ENCODE results near the gene SHROOM3. TPM values are rescaled to one million over a fixed set of nuclear protein-coding genes. Genes with fewer than 3 reads are reported as not detected.

Gene SHROOM3
- total and polyA plus RNA-seq, 2 donors from 2014 or later = 5.5 to 67.3 TPM

- intact Hi-C loops (cut with DNase I) = no loop called here
- H3K27me3 ChIP-seq (ENCODE audit: control insufficient read depth, insufficient read depth, low read length) = no peaks in the 10 kb centered on the region
- no peak overlapping the region for H3K9ac ChIP-seq (ENCODE audit: low read length in 3 of 3)
- TF ChIP-seq CTCF (IDR thresholded peaks at IDR 0.05; ENCODE audit: borderline replicate concordance, extremely low read depth, insufficient read depth) = no peak
- H3K36me3 ChIP-seq (ENCODE audit: control insufficient read depth in 2 of 3, insufficient read depth in 3 of 3, low read length in 3 of 3) = no peaks in the 10 kb centered on the region
- no peak overlapping the region for H3K27ac ChIP-seq (ENCODE audit: low read depth in 2 of 2, low read length in 2 of 2)
- H3K4me1 ChIP-seq (ENCODE audit: control insufficient read depth in 2 of 3, insufficient read depth in 2 of 3, low read depth in 1 of 3, low read length in 3 of 3) = peaks cover 0 to 5% (median 0%) of the 10 kb centered on the region in 3 donors
- H3K9me3 ChIP-seq (ENCODE audit: control insufficient read depth in 2 of 3, insufficient read depth in 1 of 3, low read length in 3 of 3) = no peaks in the 10 kb centered on the region
- FAIRE-seq = no peak
- no peak overlapping the region for H3K4me3 ChIP-seq (ENCODE audit: low read length in 3 of 3)
- DNase-seq = no peak
These were observed 365.9 kb downstream of the SHROOM3 start for GRCh38 chr4:76800902-76801301.

GRCh38 chr4:76801621-76802235 is 366.7 kb downstream of the SHROOM3 start:
- DNase-seq = peak in 3 of 5 donors; percentile 58 to 81 (median 66)
- intact Hi-C loops (cut with DNase I) = no loop called here
- FAIRE-seq = no peak
- Histone ChIP-seq H3K4me3 (ENCODE audit: low read length in 3 of 3) (no peak overlapping the region), H3K4me1 (ENCODE audit: control insufficient read depth in 2 of 3, insufficient read depth in 2 of 3, low read depth in 1 of 3, low read length in 3 of 3) (peaks cover 0 to 5% (median 0%) of the 10 kb centered on the region in 3 donors), H3K9ac (ENCODE audit: low read length in 3 of 3) (no peak overlapping the region), H3K27me3 (ENCODE audit: control insufficient read depth, insufficient read depth, low read length) (no peaks in the 10 kb centered on the region), H3K27ac (ENCODE audit: low read depth in 2 of 2, low read length in 2 of 2) (peak overlapping the region; percentile 2 to 47), H3K9me3 (ENCODE audit: control insufficient read depth in 2 of 3, insufficient read depth in 1 of 3, low read length in 3 of 3) (no peaks in the 10 kb centered on the region), H3K36me3 (ENCODE audit: control insufficient read depth in 2 of 3, insufficient read depth in 3 of 3, low read length in 3 of 3) (no peaks in the 10 kb centered on the region)
- TF ChIP-seq CTCF (IDR thresholded peaks at IDR 0.05; ENCODE audit: borderline replicate concordance, extremely low read depth, insufficient read depth) = no peak

- no peak for TF ChIP-seq CTCF (IDR thresholded peaks at IDR 0.05; ENCODE audit: borderline replicate concordance, extremely low read depth, insufficient read depth)
- Histone ChIP-seq H3K27ac (ENCODE audit: low read depth in 2 of 2, low read length in 2 of 2) (peak overlapping the region in 1 of 2 donors; percentile 47), H3K9me3 (ENCODE audit: control insufficient read depth in 2 of 3, insufficient read depth in 1 of 3, low read length in 3 of 3) (no peaks in the 10 kb centered on the region), H3K9ac (ENCODE audit: low read length in 3 of 3) (no peak overlapping the region), H3K27me3 (ENCODE audit: control insufficient read depth, insufficient read depth, low read length) (no peaks in the 10 kb centered on the region), H3K4me3 (ENCODE audit: low read length in 3 of 3) (no peak overlapping the region), H3K36me3 (ENCODE audit: control insufficient read depth in 2 of 3, insufficient read depth in 3 of 3, low read length in 3 of 3) (no peaks in the 10 kb centered on the region), H3K4me1 (ENCODE audit: control insufficient read depth in 2 of 3, insufficient read depth in 2 of 3, low read depth in 1 of 3, low read length in 3 of 3) (peaks cover 0 to 5% (median 0%) of the 10 kb centered on the region in 3 donors)
- no peak for FAIRE-seq
- intact Hi-C loops (cut with DNase I) = no loop called here
- peak; percentile 60 to 83 (median 63) for DNase-seq
These were observed 367.4 kb downstream of the SHROOM3 start for GRCh38 chr4:76802236-76803021.

All from kidney (tissue), 14 donors.